ENCODE data around the gene MYO1B.

Gene MYO1B

GRCh38 chr2:191226196-191226595 lies 19.0 kb upstream of the MYO1B start:
- DNase-seq (ENCODE audit: low read depth): no peak

GRCh38 chr2:191228333-191228732 lies 16.9 kb upstream of the MYO1B start:
- DNase-seq (ENCODE audit: low read depth): no peak

GRCh38 chr2:191228861-191229260 lies 16.3 kb upstream of the MYO1B start:
- DNase-seq (ENCODE audit: low read depth): no peak

GRCh38 chr2:191230174-191230573 lies 15.0 kb upstream of the MYO1B start:
- DNase-seq (ENCODE audit: low read depth): no peak

DNA sequence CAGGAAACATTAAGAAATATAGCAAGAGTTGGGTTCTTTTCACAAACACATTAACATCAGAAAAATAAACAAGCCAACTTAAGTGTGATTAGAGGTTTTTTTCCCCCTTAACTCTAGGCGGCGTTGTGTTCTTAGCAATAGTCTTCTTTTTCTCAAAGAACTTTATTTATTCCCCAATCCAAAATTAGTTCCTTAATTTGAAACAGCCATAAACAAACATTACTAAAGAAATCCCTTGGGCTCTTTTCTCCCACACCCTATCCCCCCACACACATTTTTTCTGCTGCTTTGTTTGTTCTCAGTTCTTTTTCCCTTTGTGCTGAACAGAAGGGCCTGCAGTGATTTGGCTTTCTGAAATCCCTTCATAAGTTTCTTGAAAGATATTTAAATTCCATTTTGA lies 13.2 kb upstream of the MYO1B start:
- DNase-seq (ENCODE audit: low read depth): no peak

- no peak for DNase-seq (ENCODE audit: low read depth)
Measured at GRCh38 chr2:191233533-191233932, 11.7 kb upstream of the MYO1B start.

GRCh38 chr2:191234376-191234775 lies 10.8 kb upstream of the MYO1B start:
- DNase-seq (ENCODE audit: low read depth): no peak

DNA sequence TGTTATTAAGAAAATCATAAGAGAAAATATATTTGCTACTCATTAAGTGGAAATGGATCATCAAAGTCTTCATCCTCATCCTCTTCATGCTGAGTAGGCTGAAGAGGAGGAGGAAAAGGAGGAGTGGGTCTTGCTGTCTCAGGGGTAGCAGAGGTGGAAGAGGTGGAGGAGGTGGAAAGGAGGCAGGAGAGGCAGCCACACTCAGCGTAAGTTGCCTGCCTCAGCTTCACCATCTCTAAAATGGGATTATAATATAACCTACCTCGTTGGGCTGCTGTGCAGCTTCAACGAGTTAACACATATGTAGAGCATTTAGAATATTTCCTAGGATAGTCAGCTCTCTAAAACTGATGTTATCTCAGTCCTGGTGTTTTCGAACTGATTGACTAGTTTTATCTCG lies 4.3 kb upstream of the MYO1B start:
- no peak for DNase-seq (ENCODE audit: low read depth)

DNA sequence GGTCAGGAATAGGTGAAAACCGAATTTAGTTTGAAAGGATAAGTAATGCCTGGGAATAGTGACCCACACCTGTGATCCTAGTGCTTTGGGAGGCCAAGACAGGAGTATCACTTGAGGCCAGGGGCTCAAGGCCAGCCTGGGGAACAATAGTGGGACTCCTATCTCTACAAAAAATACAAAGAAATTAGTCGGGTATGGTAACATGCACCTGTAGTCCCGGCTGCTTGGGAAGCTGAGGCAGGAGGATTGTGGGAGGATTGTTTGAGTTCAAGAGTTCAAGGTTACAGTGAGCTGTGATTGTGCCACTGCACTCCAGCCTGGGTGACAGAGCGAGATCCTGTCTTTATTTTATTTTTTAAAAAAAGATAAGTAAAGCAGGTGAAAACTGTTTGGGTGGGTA lies 3.8 kb upstream of the MYO1B start:
- DNase-seq (ENCODE audit: low read depth): no peak

DNA sequence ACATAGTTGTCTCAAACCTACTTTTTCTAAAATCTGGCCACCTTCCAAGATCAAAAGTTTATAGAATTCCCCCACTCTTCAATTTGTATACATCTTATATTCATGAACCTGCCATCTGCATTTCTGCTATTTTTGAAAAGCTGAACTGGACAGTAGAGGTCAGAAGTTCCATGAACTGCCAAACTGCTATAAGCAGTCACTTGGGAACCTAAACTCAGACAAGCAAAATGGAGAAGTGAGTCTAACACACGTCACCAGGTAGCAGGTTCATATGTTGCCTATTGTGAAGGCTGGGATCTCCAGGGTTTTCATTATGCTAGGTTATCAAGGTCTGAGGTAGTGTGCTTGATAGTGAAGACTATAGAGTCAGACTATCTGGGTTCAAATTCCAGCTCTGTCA lies 2.0 kb upstream of the MYO1B start:
- DNase-seq (ENCODE audit: low read depth): no peak

DNA sequence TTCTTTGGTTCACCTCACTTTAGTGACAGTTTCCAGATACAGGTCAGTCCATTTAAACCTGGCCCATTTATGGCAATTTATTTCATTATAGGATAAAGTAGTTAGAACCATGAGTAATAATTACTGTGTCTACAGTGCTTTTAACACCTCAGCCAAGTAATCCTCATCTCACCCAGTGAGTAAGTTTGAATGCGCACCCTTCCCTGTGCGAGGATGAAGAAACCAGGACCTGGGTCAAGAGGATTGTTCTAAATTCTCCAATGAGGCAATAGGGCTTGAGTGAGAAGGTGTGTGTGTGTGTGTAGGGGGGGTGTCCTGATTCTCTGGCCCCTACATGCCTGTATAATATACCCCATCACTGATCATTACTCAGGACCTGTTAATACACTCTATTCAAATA lies 854 bp upstream of the MYO1B start:
- no peak for DNase-seq (ENCODE audit: low read depth)

- DNase-seq (ENCODE audit: low read depth): no peak
Measured at GRCh38 chr2:191245869-191246531, 796 bp downstream of the MYO1B start.

- DNase-seq (ENCODE audit: low read depth): no peak
Measured at GRCh38 chr2:191246820-191247380, 1.7 kb downstream of the MYO1B start.

GRCh38 chr2:191247381-191248057 lies 2.3 kb downstream of the MYO1B start:
- DNase-seq (ENCODE audit: low read depth): no peak

DNA sequence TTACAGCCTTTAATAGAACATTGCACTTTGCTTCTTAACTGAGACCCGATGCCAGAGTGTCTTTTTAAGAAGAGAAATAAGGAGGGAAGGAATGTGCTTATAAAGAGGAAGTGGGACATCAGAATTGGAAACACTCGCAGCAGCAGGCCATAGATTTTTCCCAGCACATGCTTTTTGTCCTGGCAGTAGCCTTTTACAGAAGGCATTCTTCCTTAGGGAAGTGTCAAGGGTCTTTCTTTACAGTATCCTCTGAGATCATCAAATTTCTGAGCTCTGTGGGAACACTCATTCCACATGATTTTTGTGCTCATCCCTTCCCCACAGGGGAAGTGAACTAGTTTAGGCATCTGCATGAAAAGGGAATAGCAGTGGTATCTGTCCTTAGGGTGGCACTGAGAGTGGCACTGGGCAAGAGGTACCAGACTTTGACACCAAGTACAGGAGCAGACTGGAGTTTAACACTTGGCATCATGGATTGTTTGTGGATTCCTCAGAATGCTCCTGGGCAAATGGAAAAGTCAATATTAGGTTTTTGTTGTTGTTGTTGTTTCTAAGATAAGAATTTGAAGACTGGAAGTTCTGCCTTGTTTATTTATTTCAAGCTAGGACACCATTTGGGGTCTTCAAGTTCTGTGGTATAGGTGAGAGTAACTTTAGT lies 4.1 kb downstream of the MYO1B start:
- DNase-seq (ENCODE audit: low read depth): no peak

- no peak for DNase-seq (ENCODE audit: low read depth)
Measured at GRCh38 chr2:191250400-191250799, 5.2 kb downstream of the MYO1B start.

DNA sequence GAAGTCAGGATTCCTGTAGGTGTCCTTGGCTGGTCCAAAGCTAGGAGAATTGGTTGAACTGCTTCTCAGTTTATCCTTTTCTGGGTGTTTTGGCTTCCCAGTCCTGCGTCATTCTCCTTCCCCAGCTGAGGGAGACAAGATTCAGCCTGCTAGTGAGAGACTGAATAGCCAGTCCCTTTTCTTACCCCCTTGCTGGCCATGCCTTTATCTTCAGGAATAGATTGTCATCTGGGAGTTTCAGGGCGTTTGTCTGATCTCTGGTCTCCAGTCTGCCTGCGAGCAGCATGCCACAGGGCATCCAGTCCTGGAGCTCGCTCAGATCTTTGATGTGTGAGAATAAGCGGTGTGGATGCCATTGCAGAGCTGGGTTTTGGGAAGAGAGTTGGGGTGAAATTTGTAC lies 5.8 kb downstream of the MYO1B start:
- DNase-seq (ENCODE audit: low read depth): no peak

- no peak for DNase-seq (ENCODE audit: low read depth)
Measured at GRCh38 chr2:191252699-191253098, 7.5 kb downstream of the MYO1B start.

- DNase-seq (ENCODE audit: low read depth): no peak
Measured at GRCh38 chr2:191253476-191253875, 8.3 kb downstream of the MYO1B start.

- no peak for DNase-seq (ENCODE audit: low read depth)
Measured at GRCh38 chr2:191255271-191255670, 10.1 kb downstream of the MYO1B start.

DNA sequence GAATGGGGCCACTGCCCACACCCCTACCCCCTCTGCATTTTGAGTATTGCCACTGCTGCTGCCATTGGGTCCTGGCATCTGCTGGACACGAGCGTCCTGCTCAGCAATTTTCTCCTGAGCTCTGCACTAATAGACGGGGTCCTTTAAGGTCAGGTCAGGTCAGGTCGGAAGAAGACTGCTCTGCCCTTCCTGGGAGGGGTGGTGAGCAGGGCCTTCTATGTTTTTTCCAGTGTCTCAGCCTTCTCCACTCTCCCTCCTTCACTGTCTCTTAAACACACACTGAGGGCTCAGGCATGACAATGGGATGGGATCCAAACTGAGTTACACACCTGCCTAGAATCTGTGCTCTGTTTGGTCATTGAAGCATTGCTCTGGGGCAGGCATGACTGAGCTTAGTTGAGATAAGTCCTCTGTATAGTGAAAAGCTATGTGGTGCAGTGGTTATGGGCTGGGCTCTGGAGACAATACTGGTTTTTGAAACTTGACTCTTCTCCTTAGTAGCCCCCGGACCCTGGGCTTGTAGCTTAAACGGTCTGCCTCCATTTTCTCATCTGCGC lies 10.6 kb downstream of the MYO1B start:
- DNase-seq (ENCODE audit: low read depth): no peak

GRCh38 chr2:191257934-191258333 lies 12.7 kb downstream of the MYO1B start:
- no peak for DNase-seq (ENCODE audit: low read depth)

DNA sequence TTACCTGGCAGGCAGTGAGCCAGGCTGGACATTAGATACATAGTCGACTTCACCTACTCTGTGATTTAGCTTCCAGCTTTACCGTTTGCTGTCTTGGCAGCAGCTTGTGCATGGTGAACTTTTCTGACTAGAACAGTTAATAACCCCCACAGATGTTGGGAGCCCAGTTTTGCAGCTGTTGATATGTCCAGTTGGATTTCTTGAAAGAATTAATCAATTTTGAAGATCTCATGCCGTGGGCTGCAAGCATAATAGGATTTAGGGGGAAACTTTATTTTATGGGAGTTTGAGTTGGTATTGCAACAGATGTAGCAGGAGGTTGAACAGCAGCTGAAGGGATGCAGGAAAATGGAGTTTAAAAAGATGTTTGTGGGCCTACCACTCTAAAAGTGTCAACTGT lies 13.8 kb downstream of the MYO1B start:
- DNase-seq (ENCODE audit: low read depth): no peak
